ENCODE results near the gene SLITRK5. TPM values are rescaled to one million over a fixed set of nuclear protein-coding genes. Genes with fewer than 3 reads are reported as not detected.
A peak's percentile ranks its signal among the peaks of the same experiment; 100 is the strongest.

SLITRK5 gene
- total and polyA plus RNA-seq, 2 donors (not counting 3 experiments of a cell fraction or from before 2014, with no cell fraction given): 0.01 to 0.04 TPM

GRCh38 chr13:87671753-87672605 lies 808 bp downstream of the SLITRK5 start:
- Histone ChIP-seq H3K9ac (replicated peaks; ENCODE audit: extremely low read depth, insufficient read depth, low read length) (no peak overlapping the region), H3K36me3 (ENCODE audit: control insufficient read depth in 2 of 2, extremely low read depth in 1 of 2, insufficient read depth in 2 of 2, low read length in 2 of 2) (no peaks in the 10 kb centered on the region), H3K4me2 (ENCODE audit: insufficient read depth, low read length) (peak overlapping the region; percentile 86), H3K27me3 (ENCODE audit: control insufficient read depth in 2 of 2, insufficient read depth in 2 of 2, low read length in 2 of 2) (peaks cover 26 to 46% of the 10 kb centered on the region in 2 experiments), H4K20me1 (replicated peaks; ENCODE audit: control insufficient read depth, extremely low read depth, insufficient read depth, low read length) (no peaks in the 10 kb centered on the region), H3K79me2 (ENCODE audit: control insufficient read depth, insufficient read depth, low read length) (no peaks in the 10 kb centered on the region), H3K27ac (ENCODE audit: insufficient read depth, low read depth, low read length) (no peak overlapping the region), H3K4me3 (replicated peaks in 1 of 3; ENCODE audit: insufficient read depth in 1 of 3, low read depth in 1 of 3, low read length in 3 of 3) (peak overlapping the region in 2 of 3 experiments; percentile 31 to 48), H2AFZ (ENCODE audit: low read depth, low read length) (peak overlapping the region; percentile 70), H3K9me3 (replicated peaks; ENCODE audit: control insufficient read depth, insufficient read depth, low read length) (no peaks in the 10 kb centered on the region), H3K9me1 (replicated peaks; ENCODE audit: control insufficient read depth, extremely low read depth, insufficient read depth, low read length) (no peaks in the 10 kb centered on the region), H3K4me1 (ENCODE audit: control insufficient read depth, extremely low read depth, insufficient read depth, low read length) (peaks cover 4% of the 10 kb centered on the region)
- no peak for FAIRE-seq
- CTCF ChIA-PET: interaction anchor here (1.0 kb wide), 1 partner anchor 11 kb away, joined by 5 read pairs; no protein-coding TSS in a partner anchor
- dilution Hi-C loops (cut with MboI; ENCODE audit: extremely low pct_ligation_motif_present, low sequenced_read_pairs): no loop called here
- intact Hi-C loops (cut with micrococcal nuclease): no loop called here
- POLR2A ChIA-PET: no interaction called here
- no TSS peak for BruUV-seq (replicated peaks)
- TF ChIP-seq, protein P1, sequence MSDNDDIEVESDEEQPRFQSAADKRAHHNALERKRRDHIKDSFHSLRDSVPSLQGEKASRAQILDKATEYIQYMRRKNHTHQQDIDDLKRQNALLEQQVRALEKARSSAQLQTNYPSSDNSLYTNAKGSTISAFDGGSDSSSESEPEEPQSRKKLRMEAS (IDR thresholded peaks at IDR 0.05; ENCODE audit: insufficient read depth, insufficient read length): no peak
- peak; percentile 59 for TF ChIP-seq EZH2 (IDR thresholded peaks at IDR 0.05; ENCODE audit: borderline replicate concordance, low read depth, low read length, severe bottlenecking)
- DNase-seq (ENCODE audit: low read depth, low spot score): no peak

DNA sequence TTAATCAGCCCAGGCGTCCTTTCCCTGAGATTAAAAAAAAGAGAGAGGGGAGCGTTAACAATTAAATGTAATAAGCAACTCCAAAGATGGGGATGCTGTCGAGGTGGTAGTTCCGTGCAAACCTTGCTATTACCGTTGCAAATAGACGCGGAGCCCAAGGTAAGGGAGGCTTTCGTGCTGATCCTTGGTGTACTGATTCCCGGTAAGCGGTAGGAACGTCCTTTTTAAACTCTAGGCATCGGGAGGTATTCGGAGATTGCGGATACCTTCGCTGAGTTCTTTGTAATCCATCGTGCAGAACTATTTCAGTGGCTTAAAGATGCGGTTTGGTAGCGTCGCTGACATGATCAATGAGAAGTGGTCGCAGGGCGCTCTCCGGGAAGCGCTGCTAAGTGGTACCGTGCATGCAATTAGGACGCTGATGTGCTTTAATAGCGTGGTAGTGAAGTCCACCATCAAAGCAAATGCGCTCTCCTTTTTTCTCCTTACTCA lies 3.1 kb downstream of the SLITRK5 start:
- Histone ChIP-seq H3K27ac (ENCODE audit: insufficient read depth, low read depth, low read length) (no peak overlapping the region), H3K9me1 (replicated peaks; ENCODE audit: control insufficient read depth, extremely low read depth, insufficient read depth, low read length) (no peaks in the 10 kb centered on the region), H3K4me1 (ENCODE audit: control insufficient read depth, extremely low read depth, insufficient read depth, low read length) (peaks cover 9% of the 10 kb centered on the region), H3K36me3 (ENCODE audit: control insufficient read depth in 2 of 2, extremely low read depth in 1 of 2, insufficient read depth in 2 of 2, low read length in 2 of 2) (no peaks in the 10 kb centered on the region), H3K9ac (replicated peaks; ENCODE audit: extremely low read depth, insufficient read depth, low read length) (no peak overlapping the region), H3K4me2 (ENCODE audit: insufficient read depth, low read length) (no peak overlapping the region), H3K9me3 (replicated peaks; ENCODE audit: control insufficient read depth, insufficient read depth, low read length) (no peaks in the 10 kb centered on the region), H3K79me2 (ENCODE audit: control insufficient read depth, insufficient read depth, low read length) (no peaks in the 10 kb centered on the region), H2AFZ (ENCODE audit: low read depth, low read length) (no peak overlapping the region), H3K4me3 (replicated peaks in 1 of 3; ENCODE audit: insufficient read depth in 1 of 3, low read depth in 1 of 3, low read length in 3 of 3) (no peak overlapping the region), H4K20me1 (replicated peaks; ENCODE audit: control insufficient read depth, extremely low read depth, insufficient read depth, low read length) (no peaks in the 10 kb centered on the region), H3K27me3 (ENCODE audit: control insufficient read depth in 2 of 2, insufficient read depth in 2 of 2, low read length in 2 of 2) (peaks cover 27 to 60% of the 10 kb centered on the region in 2 experiments)
- no TSS peak for BruUV-seq (replicated peaks)
- intact Hi-C loops (cut with micrococcal nuclease): no loop called here
- FAIRE-seq (no peak), DNase-seq (ENCODE audit: low read depth, low spot score) (no peak)
- TF ChIP-seq, protein P2, sequence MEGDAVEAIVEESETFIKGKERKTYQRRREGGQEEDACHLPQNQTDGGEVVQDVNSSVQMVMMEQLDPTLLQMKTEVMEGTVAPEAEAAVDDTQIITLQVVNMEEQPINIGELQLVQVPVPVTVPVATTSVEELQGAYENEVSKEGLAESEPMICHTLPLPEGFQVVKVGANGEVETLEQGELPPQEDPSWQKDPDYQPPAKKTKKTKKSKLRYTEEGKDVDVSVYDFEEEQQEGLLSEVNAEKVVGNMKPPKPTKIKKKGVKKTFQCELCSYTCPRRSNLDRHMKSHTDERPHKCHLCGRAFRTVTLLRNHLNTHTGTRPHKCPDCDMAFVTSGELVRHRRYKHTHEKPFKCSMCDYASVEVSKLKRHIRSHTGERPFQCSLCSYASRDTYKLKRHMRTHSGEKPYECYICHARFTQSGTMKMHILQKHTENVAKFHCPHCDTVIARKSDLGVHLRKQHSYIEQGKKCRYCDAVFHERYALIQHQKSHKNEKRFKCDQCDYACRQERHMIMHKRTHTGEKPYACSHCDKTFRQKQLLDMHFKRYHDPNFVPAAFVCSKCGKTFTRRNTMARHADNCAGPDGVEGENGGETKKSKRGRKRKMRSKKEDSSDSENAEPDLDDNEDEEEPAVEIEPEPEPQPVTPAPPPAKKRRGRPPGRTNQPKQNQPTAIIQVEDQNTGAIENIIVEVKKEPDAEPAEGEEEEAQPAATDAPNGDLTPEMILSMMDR (IDR thresholded peaks at IDR 0.05; ENCODE audit: extremely low read depth in 1 of 2, insufficient read depth in 1 of 2, low read depth in 1 of 2, low read length in 2 of 2): no peak
- no peak for TF ChIP-seq FOS (IDR thresholded peaks at IDR 0.05; ENCODE audit: borderline replicate concordance, insufficient read depth, low read length)
- no peak for TF ChIP-seq POLR2AphosphoS5 (IDR thresholded peaks at IDR 0.05; ENCODE audit: insufficient read depth, low read depth, low read length)
- no peak for TF ChIP-seq POLR2A (IDR thresholded peaks at IDR 0.05; ENCODE audit: low read depth, low read length)
- no peak for TF ChIP-seq GATA2 (IDR thresholded peaks at IDR 0.05; ENCODE audit: insufficient read depth, insufficient read length, low read depth, low read length)
- no peak for TF ChIP-seq JUN (IDR thresholded peaks at IDR 0.05; ENCODE audit: borderline replicate concordance, insufficient read depth, insufficient read length, low read depth)
- TF ChIP-seq, protein P1 (IDR thresholded peaks at IDR 0.05; ENCODE audit: insufficient read depth, insufficient read length): no peak
- TF ChIP-seq MYC (IDR thresholded peaks at IDR 0.05; ENCODE audit: low read depth, low read length): no peak
- TF ChIP-seq EZH2 (IDR thresholded peaks at IDR 0.05; ENCODE audit: borderline replicate concordance, low read depth, low read length, severe bottlenecking): no peak
- CTCF ChIA-PET: no interaction called here
- POLR2A ChIA-PET: no interaction called here
- dilution Hi-C loops (cut with MboI; ENCODE audit: extremely low pct_ligation_motif_present, low sequenced_read_pairs): no loop called here

Data from endothelial cell of umbilical vein (primary cell).